OCI-LY1 (cell line): ENCODE results near the gene CFAP157.

Source experiments
- H2AFZ ChIP-seq: fragments of 200-600 bp; sonication (generic), shearing (Covaris generic); 2 replicates; pipeline ENCODE4 v1.6.0; 2014; ENCODE audit warnings: antibody characterized with exemption, mild to moderate bottlenecking, low read length
- H3F3A ChIP-seq: fragments of 200-600 bp; sonication (generic), shearing (Covaris generic); 2 replicates; pipeline ENCODE4 v1.6.0; 2014; ENCODE audit warnings: mild to moderate bottlenecking, antibody characterized with exemption, low read length, moderate library complexity; ENCODE audit not compliant: insufficient read depth
- H3K27ac ChIP-seq: fragments of 200-600 bp; sonication (generic); 2 replicates; pipeline ENCODE4 v1.5.1; 2014; ENCODE audit warnings: low read length, mixed run types, mild to moderate bottlenecking, low read depth; ENCODE audit not compliant: poor library complexity, severe bottlenecking
- H3K27me3 ChIP-seq: fragments of 200-600 bp; sonication (generic); 2 replicates; pipeline ENCODE4 v1.6.0; 2014; ENCODE audit warnings: antibody characterized with exemption, mild to moderate bottlenecking, low read length, moderate library complexity; ENCODE audit not compliant: insufficient read depth
- H3K36me3 ChIP-seq: fragments of 200-600 bp; sonication (generic); 2 replicates; pipeline ENCODE4 v1.6.1; 2014; ENCODE audit warnings: mild to moderate bottlenecking, antibody characterized with exemption, low read length, moderate library complexity, mixed read lengths; ENCODE audit not compliant: insufficient read depth
- H3K4me1 ChIP-seq: fragments of 200-600 bp; sonication (generic); 2 replicates; pipeline ENCODE4 v1.5.1; 2014; ENCODE audit warnings: mild to moderate bottlenecking, low read length, moderate library complexity; ENCODE audit not compliant: insufficient read depth, severe bottlenecking
- H3K4me2 ChIP-seq: fragments of 200-600 bp; sonication (generic), shearing (Covaris generic); 2 replicates; pipeline ENCODE4 v1.6.1; 2014; ENCODE audit warnings: low read length
- H3K4me3 ChIP-seq: fragments of 200-600 bp; sonication (generic); 2 replicates; pipeline ENCODE4 v1.5.1; 2014; ENCODE audit warnings: low read length, low read depth, mild to moderate bottlenecking, mixed read lengths; ENCODE audit not compliant: poor library complexity, severe bottlenecking
- H3K79me2 ChIP-seq: fragments of 200-600 bp; shearing (Covaris generic); 2 replicates; pipeline ENCODE4 v1.6.1; 2016; ENCODE audit warnings: mixed run types, low read length, mixed read lengths; ENCODE audit not compliant: insufficient read depth
- H3K9ac ChIP-seq: fragments of 200-600 bp; sonication (generic), shearing (Covaris generic); 2 replicates; pipeline ENCODE4 v1.6.1; 2014; ENCODE audit warnings: mild to moderate bottlenecking, low read length, mixed read lengths
- H3K9me2 ChIP-seq: fragments of 200-600 bp; sonication (generic), shearing (Covaris generic); 2 replicates; pipeline ENCODE4 v1.6.1; 2014; ENCODE audit warnings: low read depth, mild to moderate bottlenecking, low read length, mixed read lengths
- H3K9me3 ChIP-seq: fragments of 200-600 bp; shearing (Covaris generic); 2 replicates; pipeline ENCODE4 v1.6.1; 2014; ENCODE audit warnings: low read length, mixed read lengths
- H4K20me1 ChIP-seq: fragments of 200-600 bp; sonication (generic), shearing (Covaris generic); 2 replicates; pipeline ENCODE4 v1.6.0; 2016; ENCODE audit warnings: mild to moderate bottlenecking, low read length; ENCODE audit not compliant: insufficient read depth
- CTCF ChIP-seq: fragments of 200-600 bp; sonication (generic), shearing (Covaris generic); IDR thresholded peaks from 2 replicates; pipeline ENCODE4 v1.5.1; 2017; ENCODE audit warnings: mild to moderate bottlenecking, antibody characterized with exemption, low read length, moderate library complexity, mixed read lengths
- EZH2 ChIP-seq: fragments of 200-600 bp; sonication (generic), shearing (Covaris generic); IDR thresholded peaks from 2 replicates; pipeline ENCODE4 v1.8.0; 2017; ENCODE audit warnings: borderline replicate concordance, mixed run types, mild to moderate bottlenecking, antibody characterized with exemption, low read length, moderate library complexity, mixed read lengths

Gene CFAP157

GRCh38 chr9:127690735-127691134, 16.1 kb upstream of the CFAP157 start:
- H3K27ac ChIP-seq = no peak overlapping the region
- no peaks in the 10 kb centered on the region for H3K9me2 ChIP-seq
- TF ChIP-seq EZH2 (no peak), CTCF (no peak)
- H4K20me1 ChIP-seq = no peaks in the 10 kb centered on the region
- no peaks in the 10 kb centered on the region; the same call in none of the 2 replicates for H3K27me3 ChIP-seq
- no peak overlapping the region for H3K4me2 ChIP-seq
- H2AFZ ChIP-seq = no peak overlapping the region
- H3K9ac ChIP-seq = no peak overlapping the region
- H3K36me3 ChIP-seq = no peaks in the 10 kb centered on the region
- no peaks in the 10 kb centered on the region for H3F3A ChIP-seq
- H3K9me3 ChIP-seq = no peaks in the 10 kb centered on the region
- H3K4me3 ChIP-seq = no peak overlapping the region
- no peaks in the 10 kb centered on the region for H3K79me2 ChIP-seq
- no peaks in the 10 kb centered on the region for H3K4me1 ChIP-seq

GRCh38 chr9:127692071-127692470, 14.7 kb upstream of the CFAP157 start:
- Histone ChIP-seq H2AFZ (no peak overlapping the region), H3K79me2 (no peaks in the 10 kb centered on the region), H3K27ac (no peak overlapping the region), H3K4me1 (no peaks in the 10 kb centered on the region), H3K4me2 (no peak overlapping the region), H3K27me3 (no peaks in the 10 kb centered on the region; the same call in none of the 2 replicates), H3K9ac (no peak overlapping the region), H3F3A (no peaks in the 10 kb centered on the region), H3K36me3 (no peaks in the 10 kb centered on the region), H3K9me3 (no peaks in the 10 kb centered on the region), H4K20me1 (no peaks in the 10 kb centered on the region), H3K9me2 (no peaks in the 10 kb centered on the region), H3K4me3 (no peak overlapping the region)
- TF ChIP-seq EZH2 (no peak), CTCF (no peak)

DNA sequence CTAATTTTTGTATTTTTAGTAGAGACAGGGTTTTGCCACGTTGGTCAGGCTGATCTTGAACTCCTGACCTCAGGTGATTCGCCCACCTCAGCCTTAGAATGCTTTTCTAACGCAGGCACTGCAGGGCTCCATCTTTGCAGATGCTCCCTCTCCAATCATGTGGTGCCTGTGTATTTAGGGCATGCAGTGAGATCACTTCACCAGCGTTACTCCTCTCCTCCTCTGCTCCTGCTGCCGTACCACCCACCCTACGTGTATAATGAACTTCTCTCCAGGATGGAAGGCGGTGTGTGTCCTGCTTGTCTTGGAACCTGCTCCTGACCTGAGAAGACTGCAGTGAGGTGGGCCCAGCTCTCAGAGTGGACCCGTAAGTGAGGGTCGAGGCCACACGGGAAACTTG, 13.6 kb upstream of the CFAP157 start:
- no peak for TF ChIP-seq CTCF
- TF ChIP-seq EZH2 = no peak
- no peaks in the 10 kb centered on the region for H3K36me3 ChIP-seq
- no peak overlapping the region for H3K4me2 ChIP-seq

More for the DNA sequence above, 13.6 kb upstream of the CFAP157 start:
- Histone ChIP-seq H4K20me1 (no peaks in the 10 kb centered on the region), H3K9me2 (no peaks in the 10 kb centered on the region), H3K9ac (no peak overlapping the region), H2AFZ (no peak overlapping the region), H3F3A (no peaks in the 10 kb centered on the region), H3K79me2 (no peaks in the 10 kb centered on the region), H3K27me3 (no peaks in the 10 kb centered on the region; the same call in none of the 2 replicates), H3K4me1 (no peaks in the 10 kb centered on the region), H3K4me3 (no peak overlapping the region), H3K9me3 (no peaks in the 10 kb centered on the region), H3K27ac (no peak overlapping the region)
